ENCODE measurements around the gene GTF3A. TPM values are rescaled to one million over a fixed set of nuclear protein-coding genes. Genes with fewer than 3 reads are reported as not detected.

GTF3A gene
- total RNA-seq, 2 experiments from 2014 or later: 129 to 132 TPM

- Histone ChIP-seq H3K27ac (ENCODE audit: low read depth in 1 of 2, low read length in 2 of 2) (no peak overlapping the region), H3K4me3 (ENCODE audit: low read length) (no peak overlapping the region), H3K9me3 (ENCODE audit: control insufficient read depth in 1 of 2, insufficient read depth in 1 of 2, low read length in 2 of 2) (no peaks in the 10 kb centered on the region), H3K27me3 (ENCODE audit: control insufficient read depth in 1 of 2, insufficient read depth in 2 of 2, low read length in 2 of 2) (no peaks in the 10 kb centered on the region), H3K36me3 (ENCODE audit: insufficient read depth, low read length) (no peaks in the 10 kb centered on the region), H3K4me1 (ENCODE audit: insufficient read depth, low read length) (no peaks in the 10 kb centered on the region)
- no peak for DNase-seq
- ChIA-PET CTCF (interaction anchor here (0.7 kb wide), 1 partner anchor 14 kb away, joined by 5 read pairs; no protein-coding TSS in a partner anchor), POLR2A (no interaction called here)
- Mint-ChIP-seq H3K4me3 (no peak overlapping the region), H3K4me1 (ENCODE audit: low read depth) (no peaks in the 10 kb centered on the region), H3K36me3 (ENCODE audit: low read depth) (no peaks in the 10 kb centered on the region), H3K27me3 (no peaks in the 10 kb centered on the region), H3K27ac (no peak overlapping the region), H3K9me3 (no peaks in the 10 kb centered on the region)
- TF ChIP-seq CTCF (IDR thresholded peaks at IDR 0.05): no peak
- ATAC-seq (ENCODE audit: poor library complexity): no peak
- intact Hi-C loops (cut with DNase I, micrococcal nuclease): no loop called here
Measured at GRCh38 chr13:27389891-27390290, 34.5 kb upstream of the GTF3A start.

- no peak overlapping the region for H3K4me3 ChIP-seq (ENCODE audit: low read length)
- no peaks in the 10 kb centered on the region for H3K27me3 Mint-ChIP-seq
- no peak overlapping the region for H3K4me3 Mint-ChIP-seq
- H3K36me3 ChIP-seq (ENCODE audit: insufficient read depth, low read length): no peaks in the 10 kb centered on the region
- no peaks in the 10 kb centered on the region for H3K36me3 Mint-ChIP-seq (ENCODE audit: low read depth)
- ATAC-seq (ENCODE audit: poor library complexity) (no peak), DNase-seq (no peak)
- no peak overlapping the region for H3K27ac Mint-ChIP-seq
- H3K4me1 Mint-ChIP-seq (ENCODE audit: low read depth): no peaks in the 10 kb centered on the region
- CTCF ChIA-PET: no interaction called here
- no peaks in the 10 kb centered on the region for H3K27me3 ChIP-seq (ENCODE audit: control insufficient read depth in 1 of 2, insufficient read depth in 2 of 2, low read length in 2 of 2)
- H3K9me3 Mint-ChIP-seq: no peaks in the 10 kb centered on the region
- intact Hi-C loops (cut with DNase I, micrococcal nuclease): no loop called here
- H3K4me1 ChIP-seq (ENCODE audit: insufficient read depth, low read length): no peaks in the 10 kb centered on the region
- TF ChIP-seq CTCF (IDR thresholded peaks at IDR 0.05): no peak
- no peak overlapping the region for H3K27ac ChIP-seq (ENCODE audit: low read depth in 1 of 2, low read length in 2 of 2)
- POLR2A ChIA-PET: no interaction called here
- no peaks in the 10 kb centered on the region for H3K9me3 ChIP-seq (ENCODE audit: control insufficient read depth in 1 of 2, insufficient read depth in 1 of 2, low read length in 2 of 2)
Measured at GRCh38 chr13:27391471-27391870, 32.9 kb upstream of the GTF3A start.

GRCh38 chr13:27393101-27393500 is 31.3 kb upstream of the GTF3A start:
- no peaks in the 10 kb centered on the region for H3K36me3 ChIP-seq (ENCODE audit: insufficient read depth, low read length)
- Mint-ChIP-seq H3K4me3 (no peak overlapping the region), H3K9me3 (no peaks in the 10 kb centered on the region), H3K27ac (no peak overlapping the region), H3K4me1 (ENCODE audit: low read depth) (no peaks in the 10 kb centered on the region), H3K27me3 (no peaks in the 10 kb centered on the region), H3K36me3 (ENCODE audit: low read depth) (no peaks in the 10 kb centered on the region)
- no peak for TF ChIP-seq CTCF (IDR thresholded peaks at IDR 0.05)
- ATAC-seq (ENCODE audit: poor library complexity) (no peak), DNase-seq (no peak)
- intact Hi-C loops (cut with DNase I, micrococcal nuclease): no loop called here
- H3K27ac ChIP-seq (ENCODE audit: low read depth in 1 of 2, low read length in 2 of 2): no peak overlapping the region
- CTCF ChIA-PET: no interaction called here
- H3K9me3 ChIP-seq (ENCODE audit: control insufficient read depth in 1 of 2, insufficient read depth in 1 of 2, low read length in 2 of 2): no peaks in the 10 kb centered on the region
- no peaks in the 10 kb centered on the region for H3K27me3 ChIP-seq (ENCODE audit: control insufficient read depth in 1 of 2, insufficient read depth in 2 of 2, low read length in 2 of 2)
- H3K4me1 ChIP-seq (ENCODE audit: insufficient read depth, low read length): no peaks in the 10 kb centered on the region
- POLR2A ChIA-PET: no interaction called here
- no peak overlapping the region for H3K4me3 ChIP-seq (ENCODE audit: low read length)
